ENCODE measurements around the gene UBE2H. TPM values are rescaled to one million over a fixed set of nuclear protein-coding genes. Genes with fewer than 3 reads are reported as not detected.

The UBE2H gene
- total RNA-seq, 2 experiments from 2014 or later: 30.0 to 33.3 TPM

GRCh38 chr7:129924602-129925001 lies 28.2 kb downstream of the UBE2H start:
- peaks cover 9% of the 10 kb centered on the region for H3K4me1 Mint-ChIP-seq (ENCODE audit: low read depth)
- ChIA-PET CTCF (interaction anchor here (0.8 kb wide), 1 partner anchor 86 kb away, joined by 3 read pairs; no protein-coding TSS in a partner anchor), POLR2A (no interaction called here)
- peaks cover 12% of the 10 kb centered on the region for H3K36me3 Mint-ChIP-seq (ENCODE audit: low read depth)
- no peaks in the 10 kb centered on the region for H3K9me3 Mint-ChIP-seq (ENCODE audit: insufficient read depth)
- ATAC-seq (no peak), DNase-seq (no peak)
- H3K27ac Mint-ChIP-seq: no peak overlapping the region
- H3K4me3 Mint-ChIP-seq: no peak overlapping the region
- H3K27me3 Mint-ChIP-seq (ENCODE audit: low read depth): no peaks in the 10 kb centered on the region

DNA sequence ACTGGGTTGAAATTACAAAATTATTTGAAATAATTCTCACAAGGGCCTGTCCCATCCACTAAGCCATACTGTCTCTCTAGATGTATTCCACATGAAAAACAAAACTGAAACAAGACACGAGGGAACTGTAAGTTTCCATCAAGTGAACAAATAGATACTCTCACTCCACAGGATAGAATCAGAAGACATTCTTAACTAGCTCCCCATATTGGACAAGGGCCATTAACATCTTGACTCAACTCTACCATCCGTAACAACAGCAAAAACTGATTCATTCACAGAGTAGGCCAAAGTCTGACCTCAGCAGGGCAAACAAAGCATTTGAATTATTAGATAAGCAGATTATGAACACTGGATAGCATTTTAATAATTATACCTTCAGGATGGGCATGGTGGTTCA lies 29.1 kb downstream of the UBE2H start:
- Mint-ChIP-seq H3K4me1 (ENCODE audit: low read depth) (peaks cover 9% of the 10 kb centered on the region), H3K4me3 (no peak overlapping the region), H3K27me3 (ENCODE audit: low read depth) (no peaks in the 10 kb centered on the region), H3K9me3 (ENCODE audit: insufficient read depth) (no peaks in the 10 kb centered on the region), H3K27ac (no peak overlapping the region), H3K36me3 (ENCODE audit: low read depth) (peaks cover 12% of the 10 kb centered on the region)
- POLR2A ChIA-PET: no interaction called here
- DNase-seq (no peak), ATAC-seq (peak; percentile 33)
- CTCF ChIA-PET: interaction anchor here (1.3 kb wide), 1 partner anchor 93 kb away, joined by 3 read pairs; no protein-coding TSS in a partner anchor

DNA sequence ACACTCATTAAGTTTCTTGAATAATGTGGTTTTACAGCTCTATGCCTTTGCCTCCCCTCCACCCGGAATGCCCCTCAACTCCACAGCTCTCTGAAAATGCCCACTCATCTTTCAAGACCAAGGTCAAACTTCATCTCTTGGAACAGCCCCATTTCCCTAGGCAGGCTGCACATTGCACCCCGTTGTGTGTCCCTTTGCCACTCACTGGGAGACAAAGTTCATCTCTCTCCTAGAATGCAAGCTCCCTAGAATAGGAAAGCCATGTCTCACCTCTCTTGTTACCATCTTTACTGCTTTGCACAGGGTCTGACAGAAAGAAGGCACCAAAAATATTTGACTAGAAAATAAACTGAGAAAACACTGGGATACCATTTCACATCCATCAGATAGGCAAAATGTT lies 33.3 kb downstream of the UBE2H start:
- H3K4me1 Mint-ChIP-seq (ENCODE audit: low read depth): peaks cover 26% of the 10 kb centered on the region
- ChIA-PET CTCF (no interaction called here), POLR2A (no interaction called here)
- ATAC-seq: no peak
- no peak overlapping the region for H3K27ac Mint-ChIP-seq
- no peaks in the 10 kb centered on the region for H3K27me3 Mint-ChIP-seq (ENCODE audit: low read depth)
- H3K9me3 Mint-ChIP-seq (ENCODE audit: insufficient read depth): no peaks in the 10 kb centered on the region
- peaks cover 10% of the 10 kb centered on the region for H3K36me3 Mint-ChIP-seq (ENCODE audit: low read depth)
- no peak for DNase-seq
- no peak overlapping the region for H3K4me3 Mint-ChIP-seq

DNA sequence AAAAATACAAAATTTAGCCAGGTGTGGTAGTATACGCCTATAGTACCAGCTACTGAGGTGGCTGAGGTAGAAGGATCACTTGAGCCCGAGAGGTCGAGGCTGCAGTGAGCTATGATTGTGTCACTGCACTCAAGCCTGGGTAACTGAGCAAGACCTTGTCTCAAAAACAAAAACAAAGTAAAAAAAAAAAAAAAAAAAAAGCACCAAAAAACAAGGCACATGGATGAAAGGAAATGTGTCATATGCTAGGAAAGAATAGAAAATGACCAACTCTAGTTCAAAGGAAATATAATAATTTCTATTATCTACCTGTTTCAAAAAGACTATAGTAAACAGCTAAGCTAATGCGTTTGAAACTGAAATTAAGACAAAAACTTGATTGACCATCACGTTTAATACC lies 33.8 kb downstream of the UBE2H start:
- DNase-seq (no peak), ATAC-seq (no peak)
- Mint-ChIP-seq H3K27me3 (ENCODE audit: low read depth) (no peaks in the 10 kb centered on the region), H3K27ac (no peak overlapping the region), H3K9me3 (ENCODE audit: insufficient read depth) (no peaks in the 10 kb centered on the region), H3K4me3 (no peak overlapping the region), H3K36me3 (ENCODE audit: low read depth) (peaks cover 11% of the 10 kb centered on the region), H3K4me1 (ENCODE audit: low read depth) (peaks cover 24% of the 10 kb centered on the region)
- CTCF ChIA-PET: interaction anchor here (0.9 kb wide), 1 partner anchor 27 kb away, joined by 4 read pairs; no protein-coding TSS in a partner anchor
- POLR2A ChIA-PET: no interaction called here

DNA sequence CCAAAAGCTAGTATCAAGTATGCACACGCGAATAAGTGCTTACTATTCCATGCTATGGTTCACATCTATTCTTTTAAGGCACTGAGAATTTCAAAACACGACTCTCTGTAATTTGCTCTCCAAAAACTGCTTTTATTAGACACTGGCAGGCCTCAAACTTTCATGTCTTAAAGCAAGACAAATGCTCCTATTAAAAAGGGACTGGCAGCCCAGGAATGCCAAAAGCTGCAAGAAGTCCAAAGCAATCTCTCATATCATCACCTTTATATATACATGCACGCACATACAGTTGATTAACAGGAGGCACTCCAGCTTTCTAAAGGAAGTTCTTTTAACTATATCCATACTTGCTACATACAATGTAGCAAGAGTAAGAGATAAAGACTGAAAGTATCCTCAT lies 34.8 kb downstream of the UBE2H start:
- CTCF ChIA-PET: interaction anchor here (0.9 to 1.2 kb wide), 3 partner anchors 14 to 93 kb away, joined by 3 to 4 read pairs (median 3); no protein-coding TSS in a partner anchor
- Mint-ChIP-seq H3K4me1 (ENCODE audit: low read depth) (peaks cover 21% of the 10 kb centered on the region), H3K9me3 (ENCODE audit: insufficient read depth) (no peaks in the 10 kb centered on the region), H3K4me3 (no peak overlapping the region), H3K36me3 (ENCODE audit: low read depth) (peaks cover 12% of the 10 kb centered on the region), H3K27ac (no peak overlapping the region), H3K27me3 (ENCODE audit: low read depth) (no peaks in the 10 kb centered on the region)
- ATAC-seq: no peak
- no peak for DNase-seq
- POLR2A ChIA-PET: interaction anchor here (0.6 kb wide), 1 partner anchor 587 kb away, joined by 3 read pairs; no protein-coding TSS in a partner anchor

- Mint-ChIP-seq H3K4me1 (ENCODE audit: low read depth) (peaks cover 21% of the 10 kb centered on the region), H3K9me3 (ENCODE audit: insufficient read depth) (no peaks in the 10 kb centered on the region), H3K36me3 (ENCODE audit: low read depth) (peaks cover 16% of the 10 kb centered on the region), H3K27ac (no peak overlapping the region), H3K4me3 (no peak overlapping the region), H3K27me3 (ENCODE audit: low read depth) (no peaks in the 10 kb centered on the region)
- CTCF ChIA-PET: interaction anchor here (0.7 to 1.7 kb wide), 2 partner anchors 10 to 28 kb away, joined by 3 to 5 read pairs; no protein-coding TSS in a partner anchor
- POLR2A ChIA-PET: no interaction called here
- ATAC-seq: no peak
- no peak for DNase-seq
These were observed 38.1 kb downstream of the UBE2H start for GRCh38 chr7:129914536-129915272.

DNA sequence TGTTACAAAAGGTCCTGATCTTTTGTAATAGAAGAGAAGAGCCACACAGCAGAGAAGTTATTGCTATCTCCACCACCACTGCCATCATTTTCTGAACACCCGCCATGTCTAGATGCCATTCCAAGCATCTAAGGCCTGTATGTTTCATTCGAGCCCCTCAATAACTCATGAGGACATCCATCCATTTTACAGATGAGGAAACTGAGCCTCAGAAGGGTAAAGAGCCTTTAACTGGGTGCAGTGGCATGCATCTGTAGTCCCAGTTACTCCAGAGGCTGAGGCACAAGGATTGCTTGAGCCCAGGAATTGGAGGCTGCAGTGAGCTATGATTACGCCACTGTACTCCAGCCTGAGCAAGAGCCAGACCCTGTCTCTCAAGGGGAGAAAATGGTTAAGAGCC lies 39.3 kb downstream of the UBE2H start:
- peaks cover 21% of the 10 kb centered on the region for H3K4me1 Mint-ChIP-seq (ENCODE audit: low read depth)
- no peaks in the 10 kb centered on the region for H3K27me3 Mint-ChIP-seq (ENCODE audit: low read depth)
- DNase-seq: no peak
- CTCF ChIA-PET: interaction anchor here (1.7 kb wide), 1 partner anchor 9 kb away, joined by 5 read pairs; no protein-coding TSS in a partner anchor
- H3K27ac Mint-ChIP-seq: no peak overlapping the region
- H3K36me3 Mint-ChIP-seq (ENCODE audit: low read depth): peaks cover 21% of the 10 kb centered on the region
- H3K4me3 Mint-ChIP-seq: no peak overlapping the region
- no peak for ATAC-seq
- H3K9me3 Mint-ChIP-seq (ENCODE audit: insufficient read depth): no peaks in the 10 kb centered on the region
- POLR2A ChIA-PET: no interaction called here

DNA sequence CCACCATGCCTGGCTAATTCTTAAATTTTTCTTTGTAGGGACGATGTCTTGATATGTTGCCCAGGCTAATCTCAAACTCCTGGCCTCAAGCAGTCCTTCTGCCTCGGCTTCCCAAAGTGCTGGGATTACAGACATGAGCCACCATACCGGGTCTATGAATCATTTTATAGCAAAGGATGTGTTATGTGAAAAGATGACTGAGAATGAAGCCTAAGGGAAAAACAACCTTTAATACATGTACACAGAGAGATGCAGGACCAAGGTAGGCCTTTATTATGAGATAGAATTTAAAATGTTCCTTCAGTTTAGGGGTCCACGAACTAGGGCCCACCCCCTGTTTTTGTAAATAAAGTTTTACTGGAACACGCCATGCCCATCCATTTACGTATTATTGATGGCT lies 41.0 kb downstream of the UBE2H start:
- H3K9me3 Mint-ChIP-seq (ENCODE audit: insufficient read depth): no peaks in the 10 kb centered on the region
- no peak for DNase-seq
- peaks cover 30% of the 10 kb centered on the region for H3K36me3 Mint-ChIP-seq (ENCODE audit: low read depth)
- ATAC-seq: no peak
- ChIA-PET CTCF (no interaction called here), POLR2A (no interaction called here)
- H3K27me3 Mint-ChIP-seq (ENCODE audit: low read depth): no peaks in the 10 kb centered on the region
- H3K4me1 Mint-ChIP-seq (ENCODE audit: low read depth): peaks cover 31% of the 10 kb centered on the region
- no peak overlapping the region for H3K4me3 Mint-ChIP-seq
- no peak overlapping the region for H3K27ac Mint-ChIP-seq

- POLR2A ChIA-PET: no interaction called here
- Mint-ChIP-seq H3K9me3 (ENCODE audit: insufficient read depth) (no peaks in the 10 kb centered on the region), H3K27ac (no peak overlapping the region), H3K4me1 (ENCODE audit: low read depth) (peaks cover 24% of the 10 kb centered on the region), H3K36me3 (ENCODE audit: low read depth) (peaks cover 47% of the 10 kb centered on the region), H3K27me3 (ENCODE audit: low read depth) (no peaks in the 10 kb centered on the region), H3K4me3 (no peak overlapping the region)
- ATAC-seq (no peak), DNase-seq (no peak)
- CTCF ChIA-PET: no interaction called here
These were observed 43.1 kb downstream of the UBE2H start for GRCh38 chr7:129909669-129910068.

DNA sequence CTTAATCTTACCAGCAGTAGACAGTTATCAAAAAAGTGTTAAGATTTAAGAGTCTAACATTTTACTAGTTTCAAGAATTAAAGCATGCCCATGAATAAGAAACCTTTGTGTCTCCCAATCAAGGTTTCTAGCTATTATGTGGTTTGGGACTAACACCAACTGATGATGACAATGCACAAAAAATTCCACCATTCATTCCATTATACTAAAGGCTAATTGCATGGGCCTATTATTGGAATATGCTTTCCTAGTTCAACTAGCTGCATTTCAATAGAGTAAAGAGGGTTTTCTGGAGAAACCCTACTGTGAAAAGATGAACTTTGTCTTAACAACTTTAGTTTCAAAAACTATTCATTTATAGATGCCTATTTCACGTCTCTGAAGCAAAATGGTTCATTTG lies 44.6 kb downstream of the UBE2H start:
- DNase-seq (no peak), ATAC-seq (no peak)
- no peaks in the 10 kb centered on the region for H3K27me3 Mint-ChIP-seq (ENCODE audit: low read depth)
- ChIA-PET POLR2A (no interaction called here), CTCF (interaction anchor here (0.5 kb wide), 1 partner anchor 20 kb away, joined by 3 read pairs; no protein-coding TSS in a partner anchor)
- H3K36me3 Mint-ChIP-seq (ENCODE audit: low read depth): peaks cover 52% of the 10 kb centered on the region
- H3K4me3 Mint-ChIP-seq: no peak overlapping the region
- H3K4me1 Mint-ChIP-seq (ENCODE audit: low read depth): peaks cover 20% of the 10 kb centered on the region
- H3K9me3 Mint-ChIP-seq (ENCODE audit: insufficient read depth): no peaks in the 10 kb centered on the region
- H3K27ac Mint-ChIP-seq: no peak overlapping the region

GRCh38 chr7:129907122-129907736 lies 45.5 kb downstream of the UBE2H start:
- DNase-seq: no peak
- no peaks in the 10 kb centered on the region for H3K9me3 Mint-ChIP-seq (ENCODE audit: insufficient read depth)
- POLR2A ChIA-PET: no interaction called here
- H3K27ac Mint-ChIP-seq: no peak overlapping the region
- no peaks in the 10 kb centered on the region for H3K27me3 Mint-ChIP-seq (ENCODE audit: low read depth)
- CTCF ChIA-PET: no interaction called here
- peaks cover 20% of the 10 kb centered on the region for H3K4me1 Mint-ChIP-seq (ENCODE audit: low read depth)
- ATAC-seq: no peak
- H3K36me3 Mint-ChIP-seq (ENCODE audit: low read depth): peaks cover 52% of the 10 kb centered on the region
- no peak overlapping the region for H3K4me3 Mint-ChIP-seq

DNA sequence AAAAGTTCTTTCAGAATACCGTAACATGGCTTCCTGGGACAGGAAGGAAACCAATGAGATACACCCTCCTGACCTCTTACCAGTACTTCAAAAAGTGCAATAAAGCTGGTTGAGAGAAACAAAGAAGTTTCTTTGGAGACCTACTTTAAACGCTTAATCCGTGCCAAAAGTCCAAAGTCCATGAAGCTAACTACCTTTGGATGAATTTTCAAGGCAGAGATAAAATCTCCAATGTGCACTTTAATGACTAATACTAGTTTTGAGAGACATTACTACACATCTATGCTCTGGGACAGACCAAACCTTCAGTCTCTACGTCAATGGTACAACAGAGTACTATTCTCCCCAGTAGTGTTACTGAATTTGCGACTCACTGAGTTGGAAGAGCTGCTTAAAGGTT lies 46.1 kb downstream of the UBE2H start:
- Mint-ChIP-seq H3K27ac (peak overlapping the region; percentile 43), H3K4me1 (ENCODE audit: low read depth) (peaks cover 20% of the 10 kb centered on the region), H3K9me3 (ENCODE audit: insufficient read depth) (no peaks in the 10 kb centered on the region), H3K27me3 (ENCODE audit: low read depth) (no peaks in the 10 kb centered on the region), H3K36me3 (ENCODE audit: low read depth) (peaks cover 52% of the 10 kb centered on the region), H3K4me3 (no peak overlapping the region)
- CTCF ChIA-PET: no interaction called here
- ATAC-seq (no peak), DNase-seq (no peak)
- POLR2A ChIA-PET: no interaction called here

All from activated CD8-positive, alpha-beta T cell treated with anti-CD3 and anti-CD28 coated beads, Interleukin-2, amount 10 ng/mL, durations not matched to agents 7 days and 5 days (primary cell).